HG02588 (cell line): ENCODE results near the gene NOX5.

Source experiments
- ATAC-seq: cut with Tn5 transposase; IDR thresholded peaks from one replicate; pipeline ENCODE4 v1.9.1; 2021; ENCODE audit warnings: mild to moderate bottlenecking, moderate library complexity; ENCODE audit not compliant: unreplicated experiment

The NOX5 gene

DNA sequence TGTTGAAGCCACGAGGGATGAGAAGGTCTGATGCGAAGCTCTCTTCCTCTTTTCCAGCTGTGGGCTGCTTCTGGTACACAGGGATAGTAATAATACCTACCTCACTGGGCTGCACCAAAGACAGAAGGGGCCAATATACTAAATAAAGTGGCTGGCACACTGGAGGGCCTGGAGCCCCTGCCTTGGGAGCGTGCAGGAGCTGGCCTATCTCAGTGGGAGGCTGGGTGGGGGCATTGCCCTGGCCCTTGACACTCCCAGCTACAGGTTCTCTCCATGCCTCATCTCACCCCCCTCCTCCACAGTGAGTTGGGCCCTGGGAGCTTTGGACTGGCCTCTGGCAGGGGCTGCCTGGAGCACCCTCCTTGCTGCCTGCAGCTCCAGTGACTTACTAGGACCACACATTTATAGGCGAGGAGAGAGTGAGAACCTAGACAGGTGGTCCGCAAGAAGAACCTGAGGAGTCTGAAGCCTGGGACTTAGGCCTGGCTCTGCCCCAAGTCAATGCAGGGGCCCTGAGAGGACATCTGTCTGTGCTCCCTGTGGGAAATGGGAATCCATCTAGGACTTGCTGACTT lies 1.6 kb downstream of the NOX5 start:
- ATAC-seq, result no peak

DNA sequence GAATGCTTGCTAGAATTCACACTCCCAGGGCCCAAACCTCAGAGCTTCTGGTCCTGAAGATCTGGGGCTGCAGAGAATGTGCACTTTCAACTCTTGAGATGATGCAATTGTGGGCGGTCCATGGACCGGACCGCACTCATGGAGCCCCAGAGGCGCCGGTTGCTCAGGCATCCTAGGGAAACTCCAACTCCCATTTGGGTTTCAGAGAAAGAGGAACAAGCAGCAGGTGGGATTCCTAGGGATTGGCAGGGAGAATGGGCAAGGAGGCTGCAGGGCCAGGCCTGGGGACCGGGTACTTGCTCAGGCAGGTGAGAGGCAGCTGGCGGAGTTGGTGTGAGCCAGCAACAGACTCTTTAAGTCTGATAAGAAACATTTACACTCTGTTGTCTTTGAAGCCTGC lies 3.5 kb downstream of the NOX5 start:
- ATAC-seq, result no peak

DNA sequence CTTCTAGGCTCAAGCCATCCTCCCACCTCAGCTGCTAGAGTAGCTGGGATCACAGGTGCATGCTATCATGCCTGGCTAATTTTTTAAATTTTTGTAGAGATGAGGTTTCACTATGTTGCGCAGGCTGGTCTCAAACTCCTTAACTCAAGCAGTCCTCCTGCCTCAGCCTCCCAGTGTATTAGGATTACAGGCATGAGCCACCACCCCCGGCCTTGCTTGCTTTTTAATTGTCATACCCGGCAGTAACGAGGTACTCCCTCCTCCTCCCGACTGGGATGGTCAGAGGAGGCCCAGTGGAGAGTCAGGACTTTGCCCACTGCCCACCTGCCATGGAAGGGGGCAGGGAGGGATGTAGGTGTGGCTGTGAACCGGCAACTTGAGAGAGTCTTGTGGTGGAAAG lies 4.5 kb downstream of the NOX5 start:
- no peak for ATAC-seq

DNA sequence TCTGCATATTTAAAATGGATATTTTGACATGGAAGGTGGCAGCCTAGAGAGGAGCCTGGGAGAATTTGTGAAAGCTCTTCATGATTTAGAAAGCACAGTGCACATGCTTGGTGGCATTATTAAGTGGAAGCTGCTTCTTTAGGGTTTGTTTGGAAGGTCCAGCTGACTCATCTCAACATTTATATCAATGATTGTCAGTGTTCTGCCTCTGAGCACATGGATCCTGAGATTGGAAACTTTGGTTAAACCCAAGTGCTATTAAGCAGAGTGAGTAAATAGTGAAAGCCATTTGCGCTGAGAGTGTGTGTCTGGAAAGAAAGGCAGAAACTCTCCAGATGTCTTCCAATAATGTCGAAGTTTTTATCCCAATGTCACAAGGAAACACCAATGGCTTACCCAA lies 7.4 kb downstream of the NOX5 start:
- no peak for ATAC-seq

DNA sequence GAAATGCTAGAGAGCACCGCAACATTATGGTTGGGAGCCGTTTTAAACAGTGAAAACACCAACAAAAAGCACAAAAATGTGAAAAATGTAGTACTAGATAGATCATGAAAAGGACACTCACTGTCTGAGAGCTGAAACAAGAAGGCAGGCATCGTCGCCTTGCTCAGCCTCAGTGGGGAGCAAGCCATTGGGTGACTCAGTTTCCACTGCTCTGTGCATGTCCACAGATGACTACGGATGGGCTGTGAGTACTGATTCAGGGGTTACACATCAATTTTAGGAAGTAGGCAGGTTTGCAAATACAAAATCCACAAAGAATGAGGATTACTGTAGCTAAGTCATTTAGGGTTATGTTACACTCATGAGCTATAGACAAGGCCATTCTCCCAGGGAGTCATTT lies 10.8 kb downstream of the NOX5 start:
- ATAC-seq, result no peak

DNA sequence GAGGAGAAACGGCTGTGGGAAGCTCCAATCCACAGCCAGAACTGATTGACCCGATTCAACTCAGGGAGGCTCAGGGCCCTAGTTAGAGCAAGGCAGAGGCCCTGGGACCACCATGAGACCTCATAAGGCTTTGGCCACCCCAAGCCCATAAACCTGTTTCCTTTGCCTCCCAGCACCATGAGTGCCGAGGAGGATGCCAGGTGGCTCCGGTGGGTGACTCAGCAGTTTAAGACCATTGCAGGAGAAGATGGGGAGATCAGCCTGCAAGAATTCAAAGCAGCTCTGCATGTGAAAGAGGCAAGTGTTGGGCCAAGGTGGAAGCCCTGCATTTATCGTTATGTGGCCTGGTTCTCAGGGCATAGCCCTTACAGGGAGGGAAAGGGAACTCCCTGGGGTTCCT lies 11.9 kb downstream of the NOX5 start:
- no peak for ATAC-seq

DNA sequence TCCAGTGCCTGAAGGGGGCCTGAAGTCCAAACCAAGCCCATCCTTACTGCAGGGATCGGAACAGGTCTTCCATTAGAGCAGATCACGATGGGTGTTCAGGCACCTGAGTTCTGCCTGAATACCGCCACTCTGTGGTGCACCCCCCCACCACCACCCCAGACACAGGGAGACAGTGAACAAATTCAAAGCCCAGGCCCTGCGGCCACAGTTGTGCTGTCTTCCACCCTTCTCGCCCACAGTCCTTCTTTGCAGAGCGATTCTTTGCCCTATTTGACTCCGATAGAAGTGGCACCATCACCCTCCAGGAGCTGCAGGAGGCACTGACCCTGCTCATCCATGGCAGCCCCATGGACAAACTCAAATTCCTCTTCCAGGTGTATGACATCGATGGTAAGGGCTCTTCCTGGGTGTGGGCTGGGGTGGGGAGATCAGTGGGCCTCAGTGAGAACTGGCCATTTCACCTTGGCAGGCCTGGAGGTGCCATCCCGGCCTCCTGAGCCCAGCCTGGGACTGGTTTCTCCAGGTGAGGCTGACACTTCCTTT lies 13.6 kb downstream of the NOX5 start:
- ATAC-seq, result no peak

DNA sequence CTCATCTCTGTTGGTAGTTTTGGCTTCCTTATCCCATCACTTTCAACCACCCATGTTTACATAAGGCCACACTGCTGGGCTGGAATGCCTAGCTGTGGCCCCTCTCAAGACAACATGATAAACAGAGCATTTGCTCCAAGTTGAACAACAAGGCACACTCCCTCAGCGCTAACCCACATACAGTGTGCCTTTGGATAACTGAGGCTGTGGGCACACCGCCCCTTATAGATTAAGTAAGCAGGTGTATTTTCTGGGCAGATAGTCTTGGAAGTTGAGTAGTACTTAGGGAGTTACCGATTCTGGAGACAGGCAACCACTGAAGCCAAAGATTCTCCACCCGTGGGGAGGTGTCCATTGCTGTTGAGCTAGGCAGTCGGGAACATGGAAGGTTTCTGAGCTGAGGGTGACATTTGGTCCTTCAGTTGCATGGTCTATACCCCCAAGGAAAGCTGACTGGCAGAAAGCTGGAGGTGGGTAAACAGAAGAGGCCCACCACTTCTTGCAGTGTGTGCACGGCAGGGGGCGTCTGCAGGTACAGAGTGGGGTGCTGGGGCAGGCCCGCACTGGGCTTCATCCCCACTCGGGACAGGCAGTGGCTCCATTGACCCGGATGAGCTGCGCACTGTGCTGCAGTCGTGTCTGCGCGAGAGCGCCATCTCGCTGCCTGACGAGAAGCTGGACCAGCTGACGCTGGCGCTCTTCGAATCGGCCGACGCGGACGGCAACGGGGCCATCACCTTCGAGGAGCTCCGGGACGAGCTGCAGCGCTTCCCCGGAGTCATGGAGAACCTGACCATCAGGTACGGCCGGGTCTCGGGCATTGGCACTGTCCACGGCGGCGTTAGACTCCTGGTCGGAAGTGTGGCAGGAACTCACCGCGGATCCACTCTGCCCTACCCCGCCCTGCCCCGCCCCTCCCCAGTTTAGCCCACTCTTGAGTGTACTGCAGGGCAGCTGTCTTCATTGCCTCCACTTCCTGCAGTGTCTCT lies 16.8 kb downstream of the NOX5 start:
- ATAC-seq, result no peak

DNA sequence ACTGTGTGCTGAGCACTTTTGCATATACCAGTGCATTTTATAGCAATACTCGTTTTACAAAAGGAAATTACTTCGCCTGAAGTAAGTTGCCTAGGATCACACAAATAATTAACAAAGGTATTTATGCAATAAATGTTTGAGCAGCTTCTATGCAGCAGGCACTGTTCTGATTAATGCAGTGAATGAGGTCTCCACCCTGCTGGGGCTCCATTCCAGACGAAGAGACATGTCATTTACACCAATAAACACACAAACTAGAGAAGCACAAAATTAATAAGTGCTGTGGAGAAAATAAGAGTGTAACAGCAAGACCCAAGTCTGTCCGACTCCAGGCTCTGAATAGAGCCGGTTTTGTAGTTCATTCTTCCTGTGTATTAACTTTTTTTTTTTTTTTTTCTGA lies 17.5 kb downstream of the NOX5 start:
- no peak for ATAC-seq

DNA sequence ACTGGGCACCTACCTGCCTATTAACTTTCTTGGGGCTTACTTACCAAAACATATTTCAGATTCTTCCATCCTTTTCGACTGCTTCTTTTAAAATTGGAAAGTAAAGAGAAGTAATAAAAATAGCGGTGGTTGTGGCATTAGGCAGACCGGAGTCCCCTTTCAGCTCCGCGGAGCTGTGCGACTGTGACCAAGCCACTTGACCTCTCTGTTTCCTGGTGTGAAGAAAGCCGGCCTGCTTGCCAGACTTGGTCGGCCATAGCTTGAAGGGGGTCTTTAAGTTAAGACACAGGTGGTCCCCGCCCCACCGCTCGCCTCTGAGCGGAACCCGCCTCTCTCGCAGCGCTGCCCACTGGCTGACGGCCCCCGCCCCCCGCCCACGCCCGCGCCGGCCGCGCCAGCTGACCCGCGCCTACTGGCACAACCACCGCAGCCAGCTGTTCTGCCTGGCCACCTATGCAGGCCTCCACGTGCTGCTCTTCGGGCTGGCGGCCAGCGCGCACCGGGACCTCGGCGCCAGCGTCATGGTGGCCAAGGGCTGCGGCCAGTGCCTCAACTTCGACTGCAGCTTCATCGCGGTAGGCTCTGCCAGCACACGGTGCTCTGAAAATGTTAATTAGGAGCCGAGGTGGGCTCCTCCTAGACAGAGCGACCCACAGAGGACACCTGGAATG lies 18.3 kb downstream of the NOX5 start:
- ATAC-seq, result no peak

DNA sequence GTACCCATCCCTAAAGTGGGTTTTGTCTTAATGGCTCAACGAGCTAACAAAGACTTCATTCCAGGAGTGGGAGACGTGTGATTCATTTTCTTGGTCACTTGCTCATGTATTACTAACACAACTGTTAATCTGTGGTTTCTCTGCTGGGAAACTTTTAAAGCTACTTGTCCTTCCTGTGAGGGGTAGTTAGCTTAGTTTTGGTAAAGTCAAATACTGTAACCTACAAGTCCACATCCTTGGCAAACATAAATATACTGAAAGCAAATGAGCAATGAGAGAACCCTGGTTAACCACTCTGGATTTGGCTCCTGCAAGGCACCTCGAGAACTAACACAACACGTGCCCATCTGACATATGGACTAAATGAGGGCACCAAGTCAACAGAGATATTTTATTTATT lies 19.9 kb downstream of the NOX5 start:
- ATAC-seq, result no peak

DNA sequence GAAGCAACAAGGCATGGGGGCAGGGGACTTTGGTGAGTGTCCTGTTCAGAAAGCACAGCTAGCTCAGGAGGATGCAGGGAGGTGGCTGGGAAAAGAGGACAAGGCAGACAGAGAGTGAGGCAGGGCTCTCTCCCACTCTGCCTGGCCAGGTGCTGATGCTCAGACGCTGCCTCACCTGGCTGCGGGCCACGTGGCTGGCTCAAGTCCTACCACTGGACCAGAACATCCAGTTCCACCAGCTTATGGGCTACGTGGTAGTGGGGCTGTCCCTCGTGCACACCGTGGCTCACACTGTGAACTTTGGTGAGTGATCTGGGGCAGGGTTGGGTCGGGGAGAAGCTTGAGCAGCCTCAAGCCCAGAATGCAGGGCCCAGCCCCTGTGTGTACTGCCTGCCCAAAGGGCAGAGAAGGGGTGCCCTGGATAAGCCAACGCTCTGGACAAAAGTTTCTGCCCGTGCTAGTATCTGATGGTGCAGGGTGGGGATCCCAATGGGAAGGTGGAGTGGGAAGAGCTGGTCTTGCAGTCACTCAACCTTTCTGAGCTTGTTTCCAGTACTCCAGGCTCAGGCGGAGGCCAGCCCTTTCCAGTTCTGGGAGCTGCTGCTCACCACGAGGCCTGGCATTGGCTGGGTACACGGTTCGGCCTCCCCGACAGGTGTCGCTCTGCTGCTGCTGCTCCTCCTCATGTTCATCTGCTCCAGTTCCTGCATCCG lies 20.9 kb downstream of the NOX5 start:
- no peak for ATAC-seq

DNA sequence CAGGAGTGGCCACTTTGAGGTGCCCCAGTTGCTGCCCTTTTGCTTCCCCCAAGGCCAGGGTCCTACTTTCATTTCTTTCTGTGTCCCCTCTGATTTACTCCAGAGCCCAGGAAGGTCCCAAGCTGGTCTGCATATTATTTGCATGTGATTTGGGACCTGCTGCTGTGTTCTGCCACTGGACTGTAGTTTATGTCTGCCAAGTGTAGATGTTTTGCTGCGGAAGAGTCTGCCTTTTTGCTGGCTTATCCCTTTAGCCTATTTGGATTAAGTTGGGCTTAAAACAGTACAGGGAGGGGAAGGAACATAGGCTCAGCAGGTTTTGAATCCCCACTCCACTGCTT lies 21.4 kb downstream of the NOX5 start:
- no peak for ATAC-seq

DNA sequence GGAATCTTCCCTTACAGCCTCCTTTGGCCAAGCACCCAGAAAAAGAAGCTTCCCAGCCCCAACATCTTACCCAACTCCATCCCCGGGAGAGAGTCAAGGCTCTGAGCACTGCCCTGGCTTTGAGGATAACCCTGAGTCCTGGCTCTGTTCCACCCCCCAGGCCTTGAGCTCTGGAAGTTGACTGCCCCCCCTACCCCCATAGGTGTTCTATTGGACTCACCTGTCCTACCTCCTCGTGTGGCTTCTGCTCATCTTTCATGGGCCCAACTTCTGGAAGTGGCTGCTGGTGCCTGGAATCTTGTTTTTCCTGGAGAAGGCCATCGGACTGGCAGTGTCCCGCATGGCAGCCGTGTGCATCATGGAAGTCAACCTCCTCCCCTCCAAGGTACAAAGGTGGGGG lies 22.3 kb downstream of the NOX5 start:
- no peak for ATAC-seq

DNA sequence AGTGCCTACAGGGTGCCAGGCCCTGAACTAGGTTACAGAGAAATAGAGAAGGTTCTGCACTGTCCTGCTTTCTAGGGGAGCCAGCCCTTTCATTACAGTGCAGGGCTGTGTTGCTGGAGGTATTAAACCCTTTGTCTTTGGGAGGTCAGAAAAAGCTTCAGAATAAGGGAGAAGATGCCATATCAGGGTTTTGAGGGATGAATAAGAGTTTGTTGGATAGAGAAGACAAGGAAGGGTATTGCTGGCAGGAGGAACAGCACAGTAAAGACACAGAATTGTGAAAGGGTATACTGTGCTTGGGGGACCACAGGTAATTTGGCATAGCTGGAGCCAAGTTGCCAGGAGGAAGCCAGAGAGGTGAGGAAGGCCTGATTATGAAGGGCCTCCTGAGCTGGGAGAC lies 23.0 kb downstream of the NOX5 start:
- no peak for ATAC-seq

DNA sequence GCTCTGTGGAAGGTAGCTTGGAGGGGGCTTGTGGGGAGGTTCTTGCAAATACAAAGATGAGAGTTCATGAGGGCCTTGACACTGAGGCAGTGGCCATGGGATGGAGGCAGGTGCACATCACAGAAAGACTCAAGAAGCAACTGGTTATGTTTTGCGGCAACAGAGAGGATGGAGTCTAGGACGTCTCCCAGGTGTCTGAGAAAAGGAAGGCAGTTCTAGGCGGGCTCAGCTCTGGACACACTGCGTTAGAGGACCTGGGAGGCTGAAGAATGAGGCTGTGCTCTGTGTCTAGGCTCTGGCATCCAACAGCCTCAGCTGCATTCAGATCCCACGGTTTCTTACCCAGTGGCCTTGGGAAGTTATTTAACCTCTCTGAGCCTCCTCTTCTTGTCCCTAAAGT lies 23.5 kb downstream of the NOX5 start:
- no peak for ATAC-seq

DNA sequence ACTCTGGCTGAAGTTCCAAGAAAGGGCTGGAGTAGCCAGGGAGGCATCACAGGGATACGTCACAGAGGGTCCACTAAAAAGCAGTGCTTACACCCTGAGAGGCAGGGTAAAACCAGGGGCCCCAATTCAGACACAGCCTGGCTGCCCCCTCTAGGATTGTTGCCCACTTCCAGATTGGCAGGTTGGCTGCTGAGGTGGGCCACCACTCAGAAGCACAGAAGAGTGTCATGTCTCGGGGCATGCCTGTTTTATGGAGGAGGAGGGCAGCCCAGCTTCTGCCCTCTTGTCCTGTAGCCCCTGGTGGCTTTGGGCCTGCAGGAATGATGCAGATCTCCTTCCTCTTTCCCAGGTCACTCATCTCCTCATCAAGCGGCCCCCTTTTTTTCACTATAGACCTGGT lies 24.0 kb downstream of the NOX5 start:
- ATAC-seq, result no peak

DNA sequence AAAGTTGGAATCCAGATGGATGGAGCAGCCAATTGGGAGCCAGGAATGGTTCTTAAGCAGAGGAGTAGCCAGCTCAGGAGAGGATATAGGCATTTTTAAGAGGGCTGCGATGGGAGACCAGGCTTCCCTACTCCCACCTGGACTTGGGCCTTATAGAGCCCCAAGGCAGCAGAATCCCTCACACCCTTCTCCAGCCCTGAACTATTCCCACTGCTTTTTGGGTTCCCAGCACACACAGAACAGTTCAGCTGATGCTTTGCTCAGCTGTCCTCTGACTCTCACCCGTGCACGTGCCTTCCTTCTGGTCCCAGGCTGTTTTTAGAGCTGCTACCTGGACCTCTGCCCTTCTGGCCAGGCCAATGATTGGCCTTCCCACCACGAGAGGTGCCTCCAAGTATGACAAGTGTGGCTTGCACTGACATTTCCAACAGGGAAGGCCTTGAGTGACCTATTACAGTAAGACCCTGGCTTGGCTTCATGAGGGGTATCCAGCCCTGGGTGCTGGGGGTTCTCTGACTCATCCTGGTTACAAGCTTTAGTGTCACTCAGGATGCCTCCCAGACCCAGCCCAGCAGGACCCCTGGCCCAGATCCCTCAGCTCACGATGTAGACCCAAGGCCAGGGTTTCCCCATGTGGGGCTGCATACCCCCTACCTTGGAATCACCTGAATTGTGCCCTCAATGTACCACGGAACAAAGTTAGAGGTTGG lies 25.2 kb downstream of the NOX5 start:
- ATAC-seq, result no peak

DNA sequence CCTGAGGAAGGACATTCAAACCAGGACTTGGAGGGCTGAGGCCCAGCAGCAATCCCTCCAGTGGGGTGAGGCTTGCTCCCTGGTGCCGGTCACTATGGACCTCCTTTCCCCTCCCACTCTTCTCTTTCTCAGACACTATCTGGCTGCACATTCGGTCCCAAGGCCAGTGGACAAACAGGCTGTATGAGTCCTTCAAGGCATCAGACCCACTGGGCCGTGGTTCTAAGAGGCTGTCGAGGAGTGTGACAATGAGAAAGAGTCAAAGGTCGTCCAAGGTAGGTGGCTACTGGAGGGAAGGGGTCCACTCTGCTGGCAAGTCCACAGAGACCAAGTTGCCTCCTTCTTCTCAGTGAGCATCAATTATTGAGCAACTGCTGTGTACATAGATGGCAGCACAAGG lies 28.0 kb downstream of the NOX5 start:
- no peak for ATAC-seq

DNA sequence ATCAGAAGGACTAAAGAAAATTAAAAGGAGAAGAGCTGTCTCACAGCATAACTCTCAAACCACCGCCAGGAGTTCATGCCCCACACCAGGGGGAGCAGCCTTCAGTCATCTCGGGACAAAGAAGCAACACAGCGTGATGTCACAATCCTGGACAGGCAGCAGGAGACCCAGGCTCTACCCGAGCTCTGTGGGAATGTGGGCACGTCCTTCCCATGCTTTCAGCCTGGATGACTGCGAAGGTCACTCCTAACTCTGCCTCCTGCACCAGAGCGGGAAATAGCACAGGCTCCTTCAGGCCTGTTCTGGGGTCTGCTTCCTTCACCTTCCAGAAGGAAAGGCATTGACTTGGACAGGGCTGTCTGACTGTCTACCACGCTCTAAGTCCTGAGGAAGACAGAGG lies 31.3 kb downstream of the NOX5 start:
- no peak for ATAC-seq

DNA sequence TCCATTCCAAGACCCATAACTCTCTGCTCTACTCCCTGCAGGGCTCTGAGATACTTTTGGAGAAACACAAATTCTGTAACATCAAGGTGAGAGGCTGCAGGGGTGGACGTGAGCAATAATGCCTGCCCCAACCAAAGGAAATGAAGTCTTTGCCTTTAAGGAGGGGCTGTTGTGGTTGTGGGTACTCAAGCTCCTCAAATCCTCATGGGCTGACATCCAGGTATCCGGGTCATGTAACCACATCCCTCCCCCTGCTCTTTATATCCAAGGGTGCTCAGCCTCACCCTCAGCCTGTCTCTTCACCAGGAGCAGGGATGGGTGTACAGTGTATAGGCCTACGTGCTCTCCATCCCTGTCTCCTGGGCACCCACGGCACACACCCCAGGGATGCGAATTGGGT lies 32.3 kb downstream of the NOX5 start:
- ATAC-seq, result no peak
